Epithelial cell of esophagus (primary cell): ENCODE data around the gene RRAGD.

ENCODE experiments used
- DNase-seq: peaks from one replicate; pipeline ENCODE4 v3.0.0; 2010; ENCODE audit warnings: low read depth
- H3K4me3 ChIP-seq: 2 replicates; pipeline ENCODE4 v1.5.1; 2011; ENCODE audit warnings: mild to moderate bottlenecking, low read length, control low read depth
- TF ChIP-seq, protein P1 (sequence below): IDR thresholded peaks from 2 replicates; pipeline ENCODE4 v1.5.1; 2011; ENCODE audit warnings: low read depth, mild to moderate bottlenecking, low read length, control low read depth, inconsistent platforms; ENCODE audit not compliant: insufficient read depth; ENCODE audit errors: missing control alignments

The RRAGD gene

DNA sequence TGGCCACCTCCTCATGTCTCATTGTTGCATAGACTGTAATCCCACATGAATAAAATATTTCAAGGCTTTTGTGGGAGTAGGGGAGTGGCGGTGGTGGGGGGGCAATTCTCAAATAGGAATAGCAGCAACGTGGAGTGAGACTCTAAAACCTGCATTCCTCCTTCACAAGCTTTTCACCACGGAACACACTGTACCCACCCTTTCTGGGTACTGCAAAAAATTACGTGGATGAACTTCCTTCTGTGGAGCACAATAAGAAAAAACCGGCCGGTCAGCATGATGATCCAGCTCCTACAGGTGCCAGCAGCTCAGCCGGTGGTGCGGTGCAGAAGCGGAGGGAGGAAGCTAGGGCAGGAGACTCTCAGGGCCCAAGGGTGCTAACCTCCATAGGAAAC, 930 bp upstream of the RRAGD start:
- peak overlapping the region; percentile 39 for H3K4me3 ChIP-seq
- DNase-seq = peak; percentile 39
- TF ChIP-seq, protein P1, sequence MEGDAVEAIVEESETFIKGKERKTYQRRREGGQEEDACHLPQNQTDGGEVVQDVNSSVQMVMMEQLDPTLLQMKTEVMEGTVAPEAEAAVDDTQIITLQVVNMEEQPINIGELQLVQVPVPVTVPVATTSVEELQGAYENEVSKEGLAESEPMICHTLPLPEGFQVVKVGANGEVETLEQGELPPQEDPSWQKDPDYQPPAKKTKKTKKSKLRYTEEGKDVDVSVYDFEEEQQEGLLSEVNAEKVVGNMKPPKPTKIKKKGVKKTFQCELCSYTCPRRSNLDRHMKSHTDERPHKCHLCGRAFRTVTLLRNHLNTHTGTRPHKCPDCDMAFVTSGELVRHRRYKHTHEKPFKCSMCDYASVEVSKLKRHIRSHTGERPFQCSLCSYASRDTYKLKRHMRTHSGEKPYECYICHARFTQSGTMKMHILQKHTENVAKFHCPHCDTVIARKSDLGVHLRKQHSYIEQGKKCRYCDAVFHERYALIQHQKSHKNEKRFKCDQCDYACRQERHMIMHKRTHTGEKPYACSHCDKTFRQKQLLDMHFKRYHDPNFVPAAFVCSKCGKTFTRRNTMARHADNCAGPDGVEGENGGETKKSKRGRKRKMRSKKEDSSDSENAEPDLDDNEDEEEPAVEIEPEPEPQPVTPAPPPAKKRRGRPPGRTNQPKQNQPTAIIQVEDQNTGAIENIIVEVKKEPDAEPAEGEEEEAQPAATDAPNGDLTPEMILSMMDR = no peak

DNA sequence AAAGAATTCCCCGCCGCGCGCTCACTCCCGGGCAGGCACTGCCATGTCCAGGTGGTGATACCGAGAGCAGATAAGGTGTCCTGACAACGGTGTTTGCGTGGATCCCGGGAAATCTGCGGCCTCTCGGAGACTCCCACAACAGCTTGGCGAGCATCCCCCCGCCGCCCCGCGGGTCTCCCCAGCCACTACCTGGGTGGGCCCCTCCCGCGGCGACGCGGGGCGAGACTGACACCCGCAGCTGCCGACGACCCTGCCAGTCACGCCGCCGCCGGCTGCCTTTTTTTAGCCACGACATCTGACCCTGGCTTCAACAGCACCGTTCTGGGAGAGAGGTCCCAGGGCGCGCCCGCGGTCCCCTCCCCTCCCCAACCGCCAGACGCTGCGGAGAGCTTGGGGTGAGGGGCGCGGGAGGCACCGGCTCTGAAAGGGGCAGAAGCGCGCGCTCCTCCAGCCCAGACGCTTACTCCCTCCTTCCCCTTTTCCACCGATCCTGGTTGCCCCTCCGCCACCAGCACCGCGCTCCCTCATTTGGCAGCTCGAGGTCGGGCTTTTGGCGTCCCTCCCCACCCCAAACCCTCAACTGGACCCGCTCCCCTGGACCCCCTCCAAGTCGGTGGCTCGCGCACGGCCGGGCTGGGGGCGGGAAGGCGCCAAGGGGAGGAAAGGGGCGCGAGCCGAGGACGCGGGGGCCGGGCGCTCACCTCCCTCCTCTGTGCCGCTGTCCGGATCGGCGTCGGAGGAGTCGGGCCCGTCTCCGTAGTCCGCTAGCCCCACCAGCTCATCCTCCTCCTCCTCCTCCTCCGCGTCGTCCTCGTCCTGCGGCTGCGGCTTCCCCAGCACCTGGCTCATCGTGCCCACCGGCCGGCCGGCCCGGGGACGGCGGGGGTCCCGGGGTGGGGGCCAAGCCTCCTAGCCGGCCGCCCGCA, 665 bp downstream of the RRAGD start:
- TF ChIP-seq, protein P1 = no peak
- peak overlapping the region; percentile 39 for H3K4me3 ChIP-seq
- DNase-seq = no peak

DNA sequence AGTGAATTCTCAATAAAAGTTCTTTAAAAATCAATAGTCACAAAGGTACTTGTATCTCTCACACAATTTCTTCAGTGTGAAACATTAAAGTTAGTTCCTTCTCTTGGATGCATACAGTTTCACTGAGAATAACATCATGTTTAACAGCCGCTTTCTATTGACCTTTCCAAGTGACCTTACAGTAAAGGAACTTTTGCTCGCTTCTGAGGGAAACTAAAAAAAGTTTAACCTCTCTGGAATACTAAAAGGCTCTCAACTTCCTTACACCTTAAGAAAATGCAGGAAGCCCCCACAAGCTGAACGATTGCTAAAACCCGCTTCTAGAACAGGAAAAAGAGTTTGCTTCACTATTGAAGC, 1.3 kb downstream of the RRAGD start:
- DNase-seq = no peak
- H3K4me3 ChIP-seq = peak overlapping the region; percentile 39
- TF ChIP-seq, protein P1 = no peak

DNA sequence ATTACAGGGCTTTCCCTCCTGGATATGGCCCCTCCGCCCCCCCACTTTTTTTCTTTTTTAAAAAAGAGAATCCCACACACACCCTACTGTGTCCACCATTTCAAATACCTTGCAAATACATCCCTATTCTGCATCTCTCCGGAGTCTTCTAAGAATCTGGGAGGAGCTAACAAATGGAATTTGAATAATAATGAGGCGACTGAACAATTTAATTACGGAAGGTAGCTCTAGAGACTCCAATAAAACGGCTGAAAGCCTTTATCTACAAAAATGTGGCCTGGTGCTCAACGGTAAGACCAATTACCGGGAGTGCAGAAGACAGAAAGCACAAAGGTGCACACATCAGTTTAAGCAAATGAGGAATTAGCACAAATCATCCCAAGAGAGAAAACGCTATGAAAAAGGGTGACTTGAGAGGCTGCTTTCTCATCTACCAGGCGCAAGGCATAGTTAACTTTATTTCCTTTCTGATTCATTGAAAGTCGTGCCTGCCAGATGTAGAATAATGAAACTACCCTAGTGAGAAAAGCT, 1.8 kb downstream of the RRAGD start:
- TF ChIP-seq, protein P1 = no peak
- no peak overlapping the region for H3K4me3 ChIP-seq
- no peak for DNase-seq

DNA sequence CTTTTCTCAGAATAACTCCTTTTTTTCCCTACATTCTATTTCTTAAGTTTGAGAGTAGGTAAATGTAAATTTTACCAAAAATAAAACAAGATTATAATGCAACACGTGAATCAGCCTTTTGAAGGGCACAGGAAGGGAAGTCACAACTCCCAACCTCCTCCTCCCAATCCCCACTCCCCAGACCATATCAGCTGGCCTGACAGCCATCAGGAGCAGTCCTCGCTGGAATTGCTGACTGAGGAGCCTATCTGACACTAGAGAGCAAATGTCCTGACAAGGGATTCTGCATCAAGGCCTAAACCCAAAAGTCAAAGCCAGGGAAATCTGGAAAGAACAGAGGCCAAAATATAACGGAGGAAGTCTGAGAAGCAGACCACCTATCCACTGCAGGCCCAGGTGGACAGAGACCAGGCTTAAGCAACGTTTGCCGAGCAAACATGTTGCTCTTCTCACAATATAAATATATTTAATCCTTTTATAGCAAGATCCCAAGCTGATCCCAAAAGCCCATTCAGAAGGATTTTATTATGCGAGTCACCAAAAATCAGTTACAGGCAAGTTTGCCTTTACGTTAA, 2.5 kb downstream of the RRAGD start:
- DNase-seq = no peak
- no peak overlapping the region for H3K4me3 ChIP-seq
- TF ChIP-seq, protein P1 = no peak

DNA sequence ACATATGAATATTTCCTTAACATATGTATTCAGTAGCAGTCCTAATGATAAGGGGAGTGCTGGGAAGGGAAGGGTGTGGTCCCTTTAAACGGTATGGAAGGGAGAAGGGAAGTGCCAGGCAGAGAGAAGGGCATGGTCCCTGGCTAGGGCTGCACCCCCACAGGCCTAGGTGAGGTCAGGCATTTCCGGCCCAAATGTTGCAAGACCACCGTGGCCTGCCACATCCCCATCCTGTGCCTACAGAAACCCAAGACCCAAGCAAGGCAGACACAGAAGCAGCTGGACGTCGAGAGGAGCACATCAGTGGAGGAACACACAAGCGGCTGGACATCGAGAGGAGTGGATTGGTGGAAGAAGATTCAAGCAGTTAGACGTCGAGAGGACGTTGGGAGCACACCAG, 5.9 kb downstream of the RRAGD start:
- DNase-seq = no peak
- TF ChIP-seq, protein P1 = no peak
- H3K4me3 ChIP-seq = no peak overlapping the region
